ENCODE measurements around the gene NFYA.

Gene NFYA

DNA sequence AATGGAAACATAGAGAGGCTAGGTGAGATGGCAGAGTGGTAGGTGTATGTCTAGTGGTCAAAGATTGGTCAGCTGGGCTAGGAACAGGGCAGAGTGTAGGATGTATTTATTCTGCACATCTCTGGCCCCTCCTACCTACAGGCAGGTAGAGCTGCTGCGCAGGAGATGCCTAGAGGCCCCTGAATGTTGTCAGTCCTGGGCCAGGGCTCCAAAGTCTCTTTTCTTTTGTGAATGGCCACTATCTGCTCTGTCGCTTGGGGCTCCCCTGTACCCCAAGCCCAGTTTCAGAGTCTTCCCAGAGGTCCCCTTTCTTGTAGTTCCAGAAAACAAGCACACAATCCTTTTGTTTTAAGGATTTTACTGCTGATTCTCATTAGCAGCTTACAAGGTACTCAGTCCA, 25.5 kb upstream of the NFYA start:
- DNase-seq = no peak

DNA sequence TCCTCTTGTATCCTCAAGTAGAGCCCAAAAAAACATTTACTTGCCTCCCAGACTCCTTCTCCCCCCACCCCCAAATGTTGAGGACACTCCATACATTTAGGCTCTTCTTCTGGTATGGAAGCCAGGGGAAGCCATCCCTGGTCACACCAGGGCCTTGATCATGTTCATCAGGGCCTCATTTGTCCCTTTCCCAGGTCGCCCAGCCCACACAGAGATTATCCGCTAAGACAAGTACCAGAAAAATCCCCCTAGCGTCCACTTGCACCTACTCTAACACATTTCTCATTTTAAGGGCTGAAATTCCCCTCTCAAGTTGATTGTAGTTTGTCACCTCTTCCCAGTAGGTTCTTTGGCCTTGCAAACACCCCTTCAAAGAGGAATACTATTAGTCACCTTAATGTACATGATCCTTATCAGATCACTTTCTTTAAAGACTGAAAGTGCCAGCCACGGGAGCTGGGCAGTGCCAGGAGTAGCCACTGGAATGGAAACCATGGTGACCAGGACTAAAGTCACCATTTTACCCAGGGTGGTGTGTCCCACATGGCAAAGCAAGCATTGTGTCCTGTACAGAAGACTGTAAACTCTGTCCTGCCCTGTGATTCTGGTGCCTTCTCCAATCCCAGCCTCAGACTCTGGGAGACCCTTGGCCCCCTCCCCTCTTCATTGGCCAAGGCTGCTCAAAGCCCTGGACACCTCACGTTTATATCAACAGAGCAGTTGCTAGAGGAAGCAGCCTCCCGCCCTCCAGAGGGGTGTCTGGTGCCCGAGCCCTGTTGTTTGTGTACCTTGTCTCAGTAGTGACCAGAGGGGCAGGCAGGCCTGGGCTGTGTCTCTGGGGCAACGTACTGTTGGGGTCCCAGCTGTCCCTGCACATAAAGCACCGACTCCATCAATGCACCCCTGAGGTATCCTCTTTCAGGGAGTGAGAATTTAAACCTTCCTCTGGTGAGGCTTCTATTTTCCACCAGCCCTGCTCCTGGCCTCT, 24.7 kb upstream of the NFYA start:
- no peak for DNase-seq

DNA sequence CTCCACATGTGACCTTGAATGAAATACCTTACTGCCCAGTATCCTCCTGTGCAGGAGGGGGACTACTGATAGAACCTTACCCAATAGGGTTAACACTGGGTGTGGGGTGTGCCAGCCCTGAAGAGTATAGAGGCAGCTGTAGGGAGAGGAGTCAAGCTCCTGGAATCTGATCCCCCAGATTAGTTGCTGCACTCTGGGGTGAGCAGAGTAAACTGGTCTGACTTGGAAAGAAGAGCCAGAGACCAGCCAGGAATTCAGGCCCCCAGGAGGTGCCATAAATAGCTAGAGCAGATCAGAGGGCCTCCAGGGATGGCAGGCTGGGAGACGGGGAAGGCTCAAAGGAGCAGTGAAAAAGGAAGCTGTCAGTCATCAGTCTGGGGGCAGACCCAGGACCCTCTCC, 23.3 kb upstream of the NFYA start:
- DNase-seq = no peak

DNA sequence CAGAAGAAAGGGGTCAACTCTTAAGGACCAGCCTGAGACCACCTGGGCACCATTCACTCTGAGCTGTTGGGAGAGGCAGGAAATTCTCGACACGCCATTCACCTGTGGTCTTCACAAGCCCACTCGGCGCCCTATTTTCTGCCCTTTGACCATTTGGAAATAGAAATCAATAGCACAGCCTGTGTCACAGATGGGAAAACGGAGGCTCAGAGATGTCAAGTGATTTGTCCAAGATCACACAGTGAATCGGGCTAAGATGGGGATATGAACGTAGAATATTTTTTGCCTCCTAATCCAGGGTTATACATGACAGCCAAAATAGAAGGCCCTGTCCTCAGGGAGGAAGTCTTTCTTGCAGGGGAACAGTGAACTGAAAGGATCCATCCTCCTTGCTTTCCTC, 22.8 kb upstream of the NFYA start:
- DNase-seq = no peak

DNA sequence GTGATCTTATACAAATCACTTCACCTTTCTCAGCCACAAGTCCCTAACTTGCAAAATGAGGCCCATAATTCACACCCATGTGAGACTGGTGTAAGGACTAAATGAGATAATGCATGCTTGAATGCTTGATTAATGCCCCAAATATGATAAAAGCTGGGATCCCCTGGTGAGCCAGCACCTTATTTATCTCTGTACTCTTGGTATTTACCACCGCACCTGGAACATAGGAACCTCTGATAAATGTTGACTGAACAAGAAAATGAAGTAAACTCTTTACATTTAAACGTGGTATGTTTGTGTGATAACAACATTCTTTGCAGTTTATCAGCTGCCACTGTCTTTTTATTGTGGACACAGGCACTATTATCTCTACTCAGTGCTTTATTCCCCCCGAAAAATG, 22.2 kb upstream of the NFYA start:
- DNase-seq = no peak

DNA sequence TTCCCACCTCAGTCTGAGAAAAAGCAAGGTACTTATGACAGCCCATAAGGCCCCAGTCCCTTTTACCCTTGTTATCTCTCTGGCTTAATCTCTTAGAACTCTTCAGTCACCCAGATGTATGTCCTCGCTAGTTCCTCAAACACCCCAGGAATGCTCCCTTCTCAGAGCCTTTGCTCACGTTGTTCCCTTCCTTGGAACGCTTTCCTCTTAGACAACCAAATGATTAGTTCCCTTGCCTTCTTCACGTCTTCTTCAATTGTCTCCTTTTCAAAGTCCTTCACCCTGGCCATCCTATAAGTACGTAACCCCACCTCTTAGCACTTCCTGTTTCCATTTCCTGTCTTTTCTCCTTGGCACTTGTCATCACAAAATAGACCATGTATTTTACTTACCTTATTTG, 20.9 kb upstream of the NFYA start:
- DNase-seq = no peak

DNA sequence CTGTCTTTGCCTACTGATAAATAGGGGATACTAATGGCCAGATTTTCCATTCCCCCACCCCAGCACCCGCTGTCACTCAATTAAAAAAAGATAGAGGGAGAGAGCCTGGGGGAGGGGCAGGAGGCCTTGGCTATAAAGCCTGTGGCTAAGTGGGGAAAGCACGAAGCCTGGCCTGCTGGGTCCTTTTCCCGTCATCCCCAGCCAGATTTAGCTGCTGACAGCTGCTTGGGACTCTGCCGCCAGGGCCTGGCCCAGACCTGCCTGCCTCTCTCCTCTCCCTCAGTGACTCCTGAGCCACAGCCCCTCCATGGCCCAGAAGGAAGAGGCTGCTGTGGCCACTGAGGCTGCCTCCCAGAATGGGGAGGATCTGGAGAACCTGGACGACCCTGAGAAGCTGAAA, 19.7 kb upstream of the NFYA start, which contains the start of gene APOBEC2:
Gene APOBEC2 (plus strand): TSS at position 162 of the 400 bp plus-strand sequence. CDS start 146 bp downstream, at position 308.
- no peak for DNase-seq

DNA sequence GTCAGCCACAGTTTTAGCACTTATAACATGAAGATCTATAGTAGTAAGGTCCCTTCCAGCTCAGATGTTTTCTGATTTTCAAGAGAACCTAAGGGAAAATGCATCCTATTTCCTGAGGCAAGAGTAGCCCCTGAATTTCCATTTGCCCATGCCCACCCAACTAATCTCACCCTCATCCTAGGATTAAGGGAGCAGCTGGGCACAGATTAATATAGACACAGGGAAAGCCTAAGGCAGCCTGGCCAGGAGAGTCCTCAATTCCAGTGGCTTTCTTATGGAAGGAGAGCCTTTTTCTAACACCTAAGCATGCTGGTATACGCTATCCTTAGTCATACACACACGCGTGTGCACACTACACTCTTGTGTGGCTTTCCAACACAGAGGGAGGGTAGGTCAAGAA, 18.3 kb upstream of the NFYA start:
- no peak for DNase-seq

DNA sequence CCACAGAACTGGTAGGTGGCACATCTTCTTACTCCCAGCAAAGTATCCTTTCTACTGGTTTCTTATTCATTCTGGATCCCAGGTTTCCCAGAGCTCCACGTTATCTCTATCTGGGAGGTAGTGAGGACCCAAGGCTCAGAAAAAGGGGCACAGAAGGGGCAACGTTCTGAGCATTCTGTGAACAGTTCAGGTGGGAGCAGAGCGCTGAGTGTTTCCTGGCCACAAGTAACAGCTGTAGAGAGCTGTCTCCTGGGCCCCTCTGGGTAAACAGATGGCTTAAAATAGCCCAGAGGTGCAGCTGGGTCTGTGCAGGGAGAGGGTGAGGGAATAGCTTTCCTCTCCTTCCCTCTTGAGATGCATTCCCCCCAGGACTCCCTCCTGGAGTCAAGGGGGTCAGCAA, 17.6 kb upstream of the NFYA start:
- peak; percentile 10 to 13 for DNase-seq

DNA sequence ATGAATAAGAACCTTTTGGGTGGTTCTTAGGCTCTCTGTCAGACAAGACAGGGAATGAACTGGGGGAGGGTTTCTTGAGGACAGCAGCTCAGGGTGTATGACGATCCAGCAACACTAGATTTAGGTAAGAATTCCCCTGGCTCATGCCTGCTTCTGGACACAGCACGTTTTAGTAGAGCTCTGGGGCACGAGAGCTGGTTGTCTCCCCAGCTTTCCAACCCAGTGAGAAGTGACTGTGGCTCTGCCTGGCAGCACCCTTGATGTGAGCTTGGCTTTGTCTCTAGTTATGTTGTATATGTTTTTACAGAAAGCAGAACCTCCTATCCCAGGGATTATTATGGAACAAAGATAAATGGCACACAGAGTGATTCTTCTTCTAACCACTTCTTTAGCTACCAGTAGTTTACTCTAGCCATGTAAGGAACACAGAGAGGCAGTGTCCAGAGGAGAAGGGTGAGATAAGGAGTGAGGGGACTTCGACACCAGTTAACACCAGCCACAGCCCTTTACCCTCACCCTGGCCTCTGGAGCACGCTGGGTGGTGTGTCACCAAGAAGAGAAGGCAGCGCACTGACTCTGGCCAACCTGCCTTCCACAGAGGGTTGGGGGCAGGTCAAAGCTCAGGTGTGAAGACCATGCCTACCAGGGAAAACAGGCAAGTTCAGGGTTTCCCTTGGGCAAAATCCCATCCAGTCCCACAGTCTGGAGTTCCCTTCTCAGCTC, 15.8 kb upstream of the NFYA start:
- no peak for DNase-seq

DNA sequence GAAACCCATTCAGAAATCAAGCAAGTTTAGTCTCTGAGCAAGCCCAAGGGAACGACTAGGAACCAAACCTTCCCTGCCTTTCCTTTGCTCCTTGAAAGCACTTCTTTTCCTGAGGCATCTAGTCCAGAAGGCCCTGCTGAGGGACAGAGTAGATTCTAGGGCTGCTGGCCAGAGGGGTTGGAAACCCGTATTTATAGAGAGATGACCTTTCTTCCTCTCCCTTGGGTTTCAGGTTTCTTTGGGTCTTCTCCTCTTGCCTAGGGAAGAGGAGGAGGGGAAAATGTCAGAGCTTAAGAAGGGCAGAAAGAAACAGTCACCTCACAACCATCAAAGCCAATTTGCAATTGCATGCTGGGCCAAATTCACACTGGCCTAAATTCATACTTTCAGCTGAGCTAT, 14.0 kb upstream of the NFYA start:
- no peak for DNase-seq

DNA sequence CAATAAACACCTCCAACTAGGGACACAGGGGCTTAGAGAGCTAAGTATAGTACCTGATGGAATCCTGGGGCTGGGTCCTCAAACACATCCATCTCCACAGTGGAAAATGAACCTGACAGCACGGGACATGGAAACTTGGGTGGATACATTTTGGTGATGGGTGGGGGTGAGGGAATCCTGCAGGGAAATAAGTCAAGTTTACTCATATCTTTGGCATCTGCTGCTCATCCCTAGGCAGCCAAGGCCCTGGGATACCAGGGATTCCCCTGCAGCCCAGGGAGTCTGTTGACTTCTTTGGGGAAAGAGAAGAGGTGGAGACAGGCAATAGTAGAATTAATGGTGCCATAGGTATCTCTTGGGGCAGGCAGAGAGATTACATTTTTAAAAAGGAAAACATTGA, 13.2 kb upstream of the NFYA start:
- DNase-seq = no peak

DNA sequence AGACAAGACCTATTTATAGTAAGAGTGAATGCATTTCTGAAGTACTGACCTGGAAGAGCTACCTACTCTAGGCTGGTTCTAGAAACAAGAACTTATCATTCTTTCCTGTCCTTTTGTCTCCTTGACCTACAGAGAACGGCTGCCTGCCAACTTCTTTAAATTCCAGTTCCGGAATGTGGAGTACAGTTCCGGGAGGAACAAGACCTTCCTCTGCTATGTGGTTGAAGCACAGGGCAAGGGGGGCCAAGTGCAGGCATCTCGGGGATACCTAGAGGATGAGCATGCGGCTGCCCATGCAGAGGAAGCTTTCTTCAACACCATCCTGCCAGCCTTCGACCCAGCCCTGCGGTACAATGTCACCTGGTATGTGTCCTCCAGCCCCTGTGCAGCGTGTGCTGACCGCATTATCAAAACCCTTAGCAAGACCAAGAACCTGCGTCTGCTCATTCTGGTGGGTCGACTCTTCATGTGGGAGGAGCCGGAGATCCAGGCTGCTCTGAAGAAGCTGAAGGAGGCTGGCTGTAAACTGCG, 11.5 kb upstream of the NFYA start:
- no peak for DNase-seq

DNA sequence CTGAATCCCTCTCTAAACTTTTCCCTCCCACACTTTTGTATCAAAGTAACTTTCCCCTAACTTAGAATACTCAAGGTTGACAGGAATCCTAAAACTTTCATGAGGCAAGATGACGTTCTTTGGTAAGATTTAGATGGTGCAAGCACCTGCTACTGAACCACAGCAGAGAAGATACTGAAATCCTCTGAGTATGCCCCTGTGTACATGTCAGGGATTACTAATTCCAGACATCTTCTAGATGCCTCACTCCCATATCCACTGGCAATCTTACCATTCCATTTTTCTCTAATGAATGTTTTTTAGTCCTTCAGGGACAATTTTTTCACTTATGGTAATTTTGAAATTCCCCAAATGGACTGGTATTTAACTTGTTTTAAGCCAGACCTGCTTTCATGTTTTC, 10.7 kb upstream of the NFYA start:
- no peak for DNase-seq

DNA sequence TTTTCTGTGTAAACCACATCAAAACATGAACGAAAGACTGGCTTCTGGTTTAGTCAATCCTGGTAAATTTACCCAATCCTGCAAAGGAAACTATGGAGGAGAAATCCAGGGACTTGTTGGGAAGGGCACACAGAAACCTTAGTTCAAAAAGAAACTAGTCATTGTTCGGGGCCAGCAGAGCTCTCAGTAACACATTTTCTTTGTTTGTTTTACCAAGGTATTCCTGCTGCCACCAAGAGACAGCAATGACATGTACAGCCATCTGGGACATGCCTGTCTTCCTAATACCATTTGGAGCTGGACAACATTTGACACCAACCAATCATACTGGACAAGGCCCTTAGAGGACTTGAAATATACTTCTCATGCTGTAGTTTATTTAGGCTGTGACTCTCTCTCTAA, 8.9 kb upstream of the NFYA start:
- no peak for DNase-seq

DNA sequence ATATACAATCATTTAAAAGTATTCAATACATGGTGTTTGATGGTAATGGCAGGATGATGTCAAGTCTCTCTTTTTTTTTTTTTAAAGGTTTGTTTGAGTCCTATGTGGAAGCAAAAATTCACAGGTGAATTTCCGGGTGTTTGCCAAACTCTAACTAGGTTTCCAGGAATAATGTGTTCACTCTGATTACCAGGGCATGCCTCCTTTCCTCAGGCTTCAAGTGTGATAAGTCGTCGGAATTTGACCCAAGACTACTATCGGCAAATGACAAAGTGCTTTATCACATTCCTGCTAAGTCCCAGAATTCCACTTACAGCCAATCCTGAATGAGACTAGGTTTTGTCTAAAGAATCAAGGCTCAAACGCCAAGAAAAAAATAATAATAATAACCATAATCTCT, 7.9 kb upstream of the NFYA start:
- DNase-seq = no peak

DNA sequence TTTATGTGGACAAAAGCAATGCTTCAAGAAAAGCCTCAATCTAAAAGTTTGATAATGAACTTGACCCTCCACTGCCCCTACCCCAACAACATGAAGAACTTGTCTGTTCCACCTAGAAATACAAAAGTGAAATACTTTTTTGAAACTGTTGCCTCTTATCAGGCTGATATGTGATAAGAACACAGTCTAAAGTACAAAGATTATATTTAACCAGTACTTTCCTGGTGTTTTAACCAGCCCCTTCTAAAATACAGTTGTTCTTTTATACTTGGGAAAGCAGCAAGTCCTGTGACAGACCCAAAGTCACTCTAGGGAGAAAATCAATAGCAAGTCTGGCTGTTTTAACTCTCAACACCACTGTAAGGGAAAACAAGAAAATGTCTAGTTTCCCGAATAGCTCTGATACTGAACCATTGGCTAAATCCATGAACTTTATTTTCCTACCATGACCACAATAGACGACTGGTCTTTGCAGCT, 7.2 kb upstream of the NFYA start:
- no peak for DNase-seq

DNA sequence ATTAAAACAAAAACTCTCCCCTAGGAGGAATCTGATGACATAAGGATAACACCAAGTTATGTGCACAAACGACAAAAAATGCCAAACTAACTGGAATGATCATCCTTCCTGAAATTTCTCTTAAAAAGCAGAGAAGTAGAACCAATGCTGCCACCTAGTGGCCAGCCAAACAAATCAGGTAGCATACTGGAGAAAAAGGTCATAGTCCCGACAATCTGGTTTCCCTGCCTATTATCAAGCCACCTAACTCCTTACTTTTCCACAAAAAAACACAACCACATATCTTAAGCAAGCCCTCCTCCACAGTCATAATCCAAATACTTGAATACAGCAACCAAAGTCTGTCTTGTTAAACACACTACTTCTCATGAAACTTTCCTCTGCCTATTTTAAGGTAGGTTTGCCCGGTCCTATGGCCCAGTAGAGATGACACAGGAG, 5.9 kb upstream of the NFYA start:
- DNase-seq = peak in 1 of 2 experiments; percentile 24

DNA sequence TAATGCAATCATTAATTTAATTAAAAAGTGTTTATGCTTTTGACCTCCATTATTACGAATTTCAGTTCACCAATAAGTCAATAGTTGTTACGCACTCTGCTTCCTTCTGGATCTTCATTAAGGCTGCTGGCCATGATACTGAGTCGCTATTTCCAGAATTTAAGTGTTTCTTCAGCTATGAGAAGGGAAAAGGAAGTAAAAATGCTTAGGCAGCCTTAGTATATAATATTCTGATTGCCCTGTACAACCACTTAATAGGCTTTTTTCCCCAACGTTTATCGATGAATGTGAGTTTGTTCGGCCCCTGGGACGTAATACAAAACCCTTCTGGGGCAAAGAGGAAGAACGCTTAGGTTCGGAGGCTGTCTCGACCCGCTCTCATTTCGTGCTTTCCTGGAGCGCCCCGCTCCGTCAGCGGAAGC, 1.3 kb upstream of the NFYA start:
- DNase-seq = peak in 1 of 2 experiments; percentile 51

DNA sequence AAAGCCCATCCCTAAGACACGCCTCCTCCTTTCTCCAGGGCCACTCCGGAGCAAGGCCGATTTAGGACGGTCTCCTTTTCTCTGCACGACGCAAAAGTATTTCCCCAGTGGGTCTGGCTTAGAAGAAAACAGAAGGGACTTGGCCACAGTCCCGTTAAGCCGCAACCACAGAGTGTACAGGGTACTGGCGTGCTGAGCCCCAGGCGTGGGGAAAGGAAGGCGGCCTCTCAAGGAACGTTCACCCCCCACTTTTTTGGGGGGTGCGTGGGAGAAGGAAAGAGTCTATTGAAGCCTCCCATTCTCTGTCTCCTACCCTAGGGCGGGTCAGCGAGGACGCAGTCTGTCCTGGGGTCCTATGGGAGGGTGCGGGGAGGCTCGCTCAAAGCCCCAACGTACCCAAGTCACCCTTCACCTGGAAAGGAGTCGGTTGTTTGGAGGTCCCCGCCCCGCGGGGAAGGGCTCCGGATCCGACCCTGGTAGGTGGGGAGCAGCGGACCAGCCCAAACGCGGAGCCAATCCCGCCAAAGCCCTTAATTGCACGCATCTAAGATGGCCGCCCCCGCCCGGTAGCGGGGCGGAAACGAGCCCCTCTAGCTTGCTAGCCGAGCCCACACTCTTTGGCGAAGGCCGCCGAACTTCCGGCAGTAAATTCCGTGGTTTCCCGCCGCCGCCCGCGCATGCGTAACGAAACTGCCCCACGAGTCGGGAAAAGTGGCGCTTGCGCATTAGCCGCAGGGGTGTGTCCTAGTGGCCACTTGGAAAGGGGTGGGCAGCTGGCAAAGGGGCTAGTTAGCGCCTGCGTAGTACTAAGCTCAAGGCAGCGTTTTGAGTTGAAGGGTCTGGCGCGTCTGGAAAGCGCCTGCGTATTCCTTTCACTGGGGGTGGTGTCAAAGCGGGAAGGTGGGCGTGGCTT, 595 bp upstream of the NFYA start, which contains the start of gene OARD1:
Gene OARD1 (minus strand): TSS at position 434 of the 913 bp plus-strand sequence. CDS start 722 bp downstream, outside the sequence.
- peak; percentile 99 to 100 for DNase-seq

DNA sequence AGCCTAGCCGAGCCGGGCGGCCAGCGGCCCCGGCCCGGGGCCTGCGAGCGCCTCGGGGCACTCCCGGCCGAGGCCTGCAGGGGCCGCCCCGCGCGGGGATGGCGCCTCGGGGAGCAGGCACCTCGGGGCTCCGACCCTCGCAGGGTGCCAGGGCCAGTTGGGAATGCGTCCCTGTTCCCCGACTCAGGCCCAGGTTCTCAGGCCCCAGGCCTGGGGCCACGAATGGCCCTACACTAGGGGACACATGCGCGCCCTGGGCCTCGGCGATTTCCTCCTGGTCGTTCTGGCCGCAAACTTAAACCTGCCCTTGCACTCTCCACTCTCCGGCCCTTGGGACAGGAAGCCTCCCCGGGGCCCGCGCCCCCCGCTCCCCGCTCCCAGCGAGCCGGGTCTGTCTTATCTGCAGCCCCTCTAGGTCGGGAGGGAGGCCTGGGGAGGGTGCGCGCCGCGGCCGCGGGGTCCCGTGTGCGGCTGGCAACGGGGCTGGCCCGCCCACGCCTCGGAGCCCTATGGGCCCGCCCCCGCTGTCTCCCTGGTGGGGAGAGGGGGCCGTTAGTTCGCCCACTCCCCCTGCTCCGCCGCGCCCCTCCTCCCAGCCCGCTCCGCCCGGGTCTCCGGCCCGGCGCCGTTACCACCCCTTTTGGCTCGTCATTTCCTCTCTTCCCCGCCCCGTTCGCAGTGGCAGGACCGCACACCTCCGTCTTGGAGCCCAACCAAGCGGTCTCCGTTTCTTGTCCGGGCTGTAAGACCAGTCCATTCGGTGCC, 611 bp downstream of the NFYA start:
- DNase-seq = peak; percentile 28 to 44

Data from NCI-H187 (cell line).